ENCODE measurements around the gene ADGRV1. TPM values are rescaled to one million over a fixed set of nuclear protein-coding genes. Genes with fewer than 3 reads are reported as not detected.

Gene ADGRV1
- total RNA-seq, 3 donors from 2014 or later = 0.32 to 0.54 (median 0.53) TPM

DNA sequence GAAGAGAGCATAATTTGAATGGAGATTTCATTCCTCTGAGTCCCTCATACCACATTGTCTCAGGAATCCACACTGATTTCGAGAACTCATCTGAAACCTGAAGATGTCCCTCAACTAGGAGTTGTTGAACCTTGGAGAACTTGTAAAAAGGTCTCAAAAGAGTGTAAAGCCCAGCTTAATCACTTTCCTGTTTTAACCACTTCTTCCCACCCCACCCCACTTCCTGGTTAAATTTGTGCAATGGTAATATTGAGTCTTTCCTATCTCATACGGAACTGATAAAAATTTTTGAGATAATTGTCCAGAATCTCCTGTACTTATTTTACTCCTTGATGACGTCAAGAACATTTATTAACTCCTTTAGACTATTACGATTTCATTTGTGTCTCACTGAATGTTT, 583.8 kb downstream of the ADGRV1 start:
- Mint-ChIP-seq H3K9me3 (no peaks in the 10 kb centered on the region), H3K4me3 (no peak overlapping the region), H3K27me3 (ENCODE audit: low read depth) (no peaks in the 10 kb centered on the region), H3K36me3 (ENCODE audit: insufficient read depth) (no peaks in the 10 kb centered on the region), H3K4me1 (ENCODE audit: low read depth) (no peaks in the 10 kb centered on the region)
- ATAC-seq (no peak), DNase-seq (no peak)

DNA sequence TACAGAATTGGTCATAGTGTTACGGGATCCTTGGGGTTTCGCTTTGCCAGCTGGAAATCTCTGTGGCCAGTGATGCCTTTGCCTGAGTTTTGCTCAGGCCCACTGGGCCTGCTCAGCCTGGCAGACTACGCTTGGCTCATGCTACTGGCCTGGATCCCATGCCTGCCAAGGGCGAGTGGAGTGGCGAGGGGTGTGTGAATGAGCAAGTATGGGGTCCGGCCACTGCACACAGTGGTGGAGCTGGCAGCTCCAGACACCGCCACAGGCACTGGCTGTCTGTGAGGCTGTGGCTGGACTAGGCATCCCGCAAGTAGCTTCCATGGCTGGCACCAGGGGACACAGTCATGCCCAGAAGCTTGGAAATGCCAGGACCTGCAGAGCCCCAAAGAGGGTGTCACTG, 584.2 kb downstream of the ADGRV1 start:
- ATAC-seq (no peak), DNase-seq (no peak)
- no peak overlapping the region for H3K4me3 Mint-ChIP-seq
- no peaks in the 10 kb centered on the region for H3K27me3 Mint-ChIP-seq (ENCODE audit: low read depth)
- no peaks in the 10 kb centered on the region for H3K36me3 Mint-ChIP-seq (ENCODE audit: insufficient read depth)
- H3K4me1 Mint-ChIP-seq (ENCODE audit: low read depth) = no peaks in the 10 kb centered on the region
- no peaks in the 10 kb centered on the region for H3K9me3 Mint-ChIP-seq

DNA sequence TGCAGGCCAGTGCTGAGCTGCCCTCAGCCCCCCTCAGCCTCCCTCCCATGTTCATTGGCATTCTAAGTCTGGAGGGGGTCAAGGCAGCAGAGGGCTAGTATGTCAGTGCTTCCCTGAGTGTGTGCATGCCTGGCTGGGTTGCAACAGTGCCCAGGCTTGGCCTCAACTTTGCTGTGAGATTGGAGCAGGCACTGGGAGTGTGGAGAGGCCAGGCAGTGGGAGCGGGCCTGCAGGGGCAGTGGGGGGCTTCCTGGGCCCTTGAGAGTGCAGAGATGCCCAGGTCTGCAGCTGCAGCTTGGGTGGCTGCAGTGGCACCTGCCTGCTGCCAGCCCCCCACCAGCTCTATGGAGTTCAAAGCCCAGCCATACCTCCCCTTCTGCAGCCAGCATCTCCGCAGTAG, 585.2 kb downstream of the ADGRV1 start:
- H3K27me3 Mint-ChIP-seq (ENCODE audit: low read depth) = peaks cover under 1% of the 10 kb centered on the region
- no peak for ATAC-seq
- no peaks in the 10 kb centered on the region for H3K4me1 Mint-ChIP-seq (ENCODE audit: low read depth)
- no peak overlapping the region for H3K4me3 Mint-ChIP-seq
- no peaks in the 10 kb centered on the region for H3K36me3 Mint-ChIP-seq (ENCODE audit: insufficient read depth)
- DNase-seq = no peak
- H3K9me3 Mint-ChIP-seq = no peaks in the 10 kb centered on the region

DNA sequence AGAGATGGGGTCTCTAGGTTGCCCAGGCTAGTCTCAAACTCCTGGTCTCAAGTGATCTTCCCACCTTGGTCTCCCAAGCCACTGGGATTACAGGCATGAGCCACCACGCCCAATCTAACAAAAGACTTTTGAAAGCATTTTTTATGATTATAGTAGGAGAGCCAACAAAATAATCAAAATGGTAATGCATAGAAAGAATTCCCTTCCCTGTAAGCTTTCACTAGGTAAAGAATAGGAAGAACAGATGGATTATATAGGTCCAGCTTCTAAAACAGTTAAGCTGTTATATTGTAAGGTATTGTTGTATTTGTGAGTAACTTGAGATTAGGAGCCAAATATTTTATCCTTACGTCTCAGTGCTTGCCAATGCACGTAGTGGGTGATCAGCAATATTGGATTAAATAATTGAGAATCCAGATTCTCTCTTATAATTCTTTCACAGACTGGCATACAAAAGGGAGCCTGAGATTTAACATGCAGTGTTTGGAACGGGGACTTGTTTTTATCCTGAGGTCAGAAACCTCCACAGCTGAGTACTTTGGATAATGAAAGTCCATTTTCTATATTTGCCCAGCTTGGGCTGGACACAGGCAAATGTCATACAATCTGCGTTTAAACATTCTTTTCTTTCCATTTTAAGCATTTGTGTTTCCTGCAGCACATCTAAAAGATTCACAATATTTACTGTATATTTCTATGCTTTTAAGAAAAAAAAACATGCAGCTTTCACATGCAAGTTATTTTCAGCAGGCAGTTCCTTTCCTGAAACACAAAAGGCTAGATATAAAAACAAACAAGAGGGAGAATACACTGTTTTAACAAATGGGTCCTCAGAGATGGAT, 586.1 kb downstream of the ADGRV1 start:
- Mint-ChIP-seq H3K9me3 (no peaks in the 10 kb centered on the region), H3K4me1 (ENCODE audit: low read depth) (no peaks in the 10 kb centered on the region), H3K36me3 (ENCODE audit: insufficient read depth) (no peaks in the 10 kb centered on the region), H3K4me3 (no peak overlapping the region), H3K27me3 (ENCODE audit: low read depth) (peaks cover 2% of the 10 kb centered on the region)
- no peak for ATAC-seq
- DNase-seq = no peak

DNA sequence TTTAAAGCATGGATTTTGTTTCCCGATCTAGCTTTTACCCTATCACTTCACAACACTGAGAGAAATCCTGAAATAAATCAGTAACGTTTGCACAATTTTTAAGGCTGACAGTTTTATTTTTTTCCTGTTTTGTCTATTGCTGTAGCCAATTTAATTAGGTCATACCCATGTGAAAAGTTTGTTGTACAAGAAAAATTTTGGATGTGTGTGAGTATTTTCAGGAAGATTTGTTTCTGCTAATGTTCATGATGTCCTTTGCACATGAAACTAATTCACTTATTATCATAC, 586.7 kb downstream of the ADGRV1 start:
- Mint-ChIP-seq H3K4me1 (ENCODE audit: low read depth) (no peaks in the 10 kb centered on the region), H3K4me3 (no peak overlapping the region), H3K36me3 (ENCODE audit: insufficient read depth) (no peaks in the 10 kb centered on the region), H3K9me3 (no peaks in the 10 kb centered on the region), H3K27me3 (ENCODE audit: low read depth) (peaks cover 2% of the 10 kb centered on the region)
- ATAC-seq (no peak), DNase-seq (no peak)

DNA sequence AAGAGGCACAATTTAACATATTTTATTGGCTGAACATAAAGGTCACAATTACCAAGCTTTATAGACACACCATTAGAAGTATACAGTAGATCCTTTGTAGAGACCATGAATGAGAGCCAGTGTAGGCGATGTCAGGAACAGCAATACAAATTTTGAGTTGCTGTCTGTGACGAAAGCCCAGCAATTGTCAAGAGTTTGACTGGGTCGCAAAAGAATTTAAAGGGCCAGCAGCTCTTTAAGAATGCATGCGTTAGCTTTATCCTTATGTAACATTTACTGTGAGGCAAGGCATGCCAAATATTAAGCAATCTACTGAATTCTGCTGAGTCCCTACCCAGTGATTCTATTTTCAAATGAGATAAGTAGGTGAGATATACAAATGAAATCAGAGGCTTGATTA, 587.6 kb downstream of the ADGRV1 start:
- Mint-ChIP-seq H3K4me1 (ENCODE audit: low read depth) (no peaks in the 10 kb centered on the region), H3K36me3 (ENCODE audit: insufficient read depth) (no peaks in the 10 kb centered on the region), H3K4me3 (no peak overlapping the region), H3K9me3 (no peaks in the 10 kb centered on the region), H3K27me3 (ENCODE audit: low read depth) (peaks cover 2% of the 10 kb centered on the region)
- DNase-seq (no peak), ATAC-seq (no peak)

DNA sequence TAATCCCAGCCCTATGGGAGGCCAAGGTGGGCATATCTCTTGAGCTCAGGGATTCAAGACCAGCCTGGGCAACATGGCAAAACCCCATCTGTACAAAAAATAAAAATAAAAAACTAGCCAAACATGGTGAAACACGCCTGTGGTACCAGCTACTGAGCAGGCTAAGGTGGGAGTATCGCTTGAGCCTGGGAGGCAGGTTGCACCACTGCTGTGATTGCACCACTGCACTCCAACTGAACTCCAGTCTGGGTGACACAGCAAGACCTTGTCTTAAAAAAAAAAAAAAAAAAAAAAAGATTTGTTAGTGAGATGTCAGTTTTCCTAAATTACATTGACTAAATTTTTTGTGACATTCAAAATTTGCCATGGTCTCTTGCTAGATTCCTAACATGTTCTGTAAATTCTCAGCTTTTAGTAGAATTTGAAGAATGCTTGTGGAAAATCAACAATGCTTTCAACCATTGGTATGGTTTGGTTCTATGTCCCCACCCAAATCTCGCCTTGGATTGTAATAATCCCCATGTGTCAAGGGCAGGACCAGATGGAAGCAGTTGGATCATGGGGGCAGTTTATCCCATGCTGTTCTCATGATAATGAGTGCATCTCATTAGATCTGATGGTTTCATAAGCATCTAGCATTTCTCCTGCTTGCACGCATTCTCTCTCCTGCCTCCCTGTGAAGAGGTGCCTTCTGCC, 588.5 kb downstream of the ADGRV1 start:
- ATAC-seq = no peak
- DNase-seq = no peak
- no peaks in the 10 kb centered on the region for H3K36me3 Mint-ChIP-seq (ENCODE audit: insufficient read depth)
- no peak overlapping the region for H3K4me3 Mint-ChIP-seq
- no peaks in the 10 kb centered on the region for H3K4me1 Mint-ChIP-seq (ENCODE audit: low read depth)
- H3K9me3 Mint-ChIP-seq = no peaks in the 10 kb centered on the region
- peaks cover 2% of the 10 kb centered on the region for H3K27me3 Mint-ChIP-seq (ENCODE audit: low read depth)

DNA sequence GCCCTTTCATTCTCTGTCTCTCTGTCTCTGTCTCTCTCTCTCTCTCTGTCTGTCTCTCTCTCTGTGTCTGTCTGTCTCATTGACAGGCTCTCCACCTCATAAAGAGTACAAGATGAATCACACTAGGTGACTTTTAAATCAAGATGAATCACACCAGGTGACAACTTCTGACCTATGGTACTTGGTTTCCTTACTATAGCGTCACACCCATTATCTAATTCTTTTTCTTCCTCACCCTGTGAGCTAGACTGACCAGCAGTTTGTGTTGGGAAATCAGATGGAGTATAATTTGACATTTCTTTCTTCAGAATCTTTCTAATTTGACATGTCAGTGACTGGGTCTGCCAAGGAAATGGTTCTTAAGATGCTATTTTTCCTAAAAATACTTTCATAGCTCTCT, 591.6 kb downstream of the ADGRV1 start:
- Mint-ChIP-seq H3K36me3 (ENCODE audit: insufficient read depth) (no peaks in the 10 kb centered on the region), H3K4me1 (ENCODE audit: low read depth) (no peaks in the 10 kb centered on the region), H3K4me3 (no peak overlapping the region), H3K27me3 (ENCODE audit: low read depth) (peaks cover 2% of the 10 kb centered on the region), H3K9me3 (no peaks in the 10 kb centered on the region)
- DNase-seq = no peak
- ATAC-seq = peak; percentile 63 to 70

DNA sequence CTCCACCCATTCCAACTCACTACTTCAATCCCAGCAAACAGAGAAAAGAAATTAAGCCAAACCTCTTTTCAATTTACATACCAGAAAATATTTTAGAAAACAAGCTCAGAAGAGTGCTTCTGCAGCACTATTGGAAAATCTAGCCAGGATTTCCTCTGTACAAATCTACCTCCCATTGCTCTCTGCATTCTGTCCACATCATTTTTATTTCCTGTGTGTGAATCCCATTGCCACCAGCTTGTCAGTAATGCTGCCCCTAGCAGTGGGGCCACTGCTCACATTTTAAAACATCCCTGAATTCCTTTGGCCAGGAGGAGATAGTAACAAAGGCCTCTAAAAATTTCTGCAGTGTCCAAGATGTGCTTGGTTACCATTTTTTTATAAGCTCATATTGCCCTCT, 592.0 kb downstream of the ADGRV1 start:
- Mint-ChIP-seq H3K4me3 (no peak overlapping the region), H3K36me3 (ENCODE audit: insufficient read depth) (no peaks in the 10 kb centered on the region), H3K9me3 (no peaks in the 10 kb centered on the region), H3K27me3 (ENCODE audit: low read depth) (peaks cover 2% of the 10 kb centered on the region), H3K4me1 (ENCODE audit: low read depth) (no peaks in the 10 kb centered on the region)
- no peak for ATAC-seq
- no peak for DNase-seq

DNA sequence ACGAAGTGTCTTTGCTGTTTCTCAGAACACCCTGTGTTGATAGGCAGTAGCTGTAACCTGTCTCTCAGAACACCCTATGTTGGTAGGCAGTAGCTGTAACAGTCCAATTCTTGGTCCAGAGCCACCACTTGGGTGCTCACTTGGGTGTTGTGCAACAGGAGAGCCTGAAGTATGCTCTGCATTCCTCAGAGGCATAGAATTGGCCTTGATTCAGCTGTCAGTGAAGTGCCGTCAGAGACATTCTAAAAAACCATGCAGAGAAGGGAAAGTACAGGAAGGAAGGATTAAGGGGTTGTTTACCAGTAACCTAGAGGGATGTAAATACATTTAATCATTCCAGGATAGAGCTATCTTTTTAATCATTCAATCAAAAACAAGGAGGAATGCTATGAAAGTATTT, 593.4 kb downstream of the ADGRV1 start:
- H3K36me3 Mint-ChIP-seq (ENCODE audit: insufficient read depth) = no peaks in the 10 kb centered on the region
- no peaks in the 10 kb centered on the region for H3K4me1 Mint-ChIP-seq (ENCODE audit: low read depth)
- H3K27me3 Mint-ChIP-seq (ENCODE audit: low read depth) = peaks cover 2% of the 10 kb centered on the region
- ATAC-seq = no peak
- DNase-seq = no peak
- H3K4me3 Mint-ChIP-seq = no peak overlapping the region
- H3K9me3 Mint-ChIP-seq = no peaks in the 10 kb centered on the region

DNA sequence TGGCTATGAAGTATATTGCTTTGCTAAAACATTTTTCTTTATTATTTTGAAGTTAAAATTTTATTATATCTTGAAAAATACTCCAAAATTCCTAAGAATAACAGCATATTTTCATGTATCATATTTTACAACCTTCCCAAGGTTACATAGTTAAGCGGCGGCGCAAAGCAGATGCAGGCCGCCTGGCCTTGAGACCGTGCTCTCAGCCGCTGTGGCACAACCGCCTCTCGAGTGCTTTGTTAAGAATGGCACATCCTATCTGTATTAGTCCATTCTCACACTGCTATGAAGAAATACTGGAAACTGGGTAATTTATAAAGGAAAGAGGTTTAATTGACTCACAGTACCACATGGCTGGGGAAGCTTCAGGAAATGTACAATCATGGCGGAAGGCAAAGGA, 595.7 kb downstream of the ADGRV1 start:
- ATAC-seq = no peak
- no peaks in the 10 kb centered on the region for H3K27me3 Mint-ChIP-seq (ENCODE audit: low read depth)
- no peaks in the 10 kb centered on the region for H3K9me3 Mint-ChIP-seq
- H3K36me3 Mint-ChIP-seq (ENCODE audit: insufficient read depth) = no peaks in the 10 kb centered on the region
- no peak for DNase-seq
- H3K4me3 Mint-ChIP-seq = no peak overlapping the region
- H3K4me1 Mint-ChIP-seq (ENCODE audit: low read depth) = no peaks in the 10 kb centered on the region

DNA sequence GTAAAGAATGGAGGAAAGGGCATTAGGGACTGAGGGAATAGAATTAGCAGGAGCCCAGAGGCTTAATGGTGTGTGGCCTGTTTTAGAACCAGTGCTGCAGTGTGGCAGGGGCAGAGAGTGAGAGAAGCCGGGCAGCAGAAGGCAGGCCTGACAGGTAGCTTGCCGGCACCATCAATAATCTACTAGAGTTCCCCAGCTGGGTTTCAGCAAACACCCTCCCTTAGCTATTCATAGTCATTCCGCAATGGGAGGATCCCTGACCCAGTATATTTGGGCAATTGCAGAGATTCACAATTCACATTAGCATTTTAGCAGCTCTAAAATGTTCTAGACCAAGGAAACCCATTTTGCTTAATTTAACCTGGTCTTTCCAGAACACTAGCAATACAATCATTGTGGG, 596.7 kb downstream of the ADGRV1 start:
- Mint-ChIP-seq H3K27me3 (ENCODE audit: low read depth) (no peaks in the 10 kb centered on the region), H3K4me1 (ENCODE audit: low read depth) (no peaks in the 10 kb centered on the region), H3K36me3 (ENCODE audit: insufficient read depth) (no peaks in the 10 kb centered on the region), H3K9me3 (no peaks in the 10 kb centered on the region), H3K4me3 (no peak overlapping the region)
- DNase-seq (no peak), ATAC-seq (no peak)

DNA sequence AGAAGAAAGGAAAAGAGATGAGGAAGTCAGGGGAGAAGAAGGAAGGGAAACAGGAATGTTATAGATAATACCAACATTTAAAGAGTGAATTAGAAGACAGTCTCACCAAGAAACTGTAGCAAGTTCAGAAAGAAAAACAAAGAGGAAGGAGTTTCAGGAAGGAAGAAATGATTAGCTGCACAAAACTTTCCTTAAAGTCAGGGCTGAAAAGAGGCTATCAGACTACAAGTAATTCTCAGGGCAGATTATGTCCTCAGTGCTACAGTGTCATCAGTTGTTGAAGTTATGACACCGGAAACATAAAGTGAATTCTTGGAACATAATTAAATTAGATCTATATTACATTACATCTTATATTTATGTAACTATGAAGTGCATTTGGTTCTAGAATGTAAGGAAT, 597.6 kb downstream of the ADGRV1 start:
- Mint-ChIP-seq H3K9me3 (no peaks in the 10 kb centered on the region), H3K4me3 (no peak overlapping the region), H3K4me1 (ENCODE audit: low read depth) (peaks cover under 1% of the 10 kb centered on the region), H3K36me3 (ENCODE audit: insufficient read depth) (no peaks in the 10 kb centered on the region), H3K27me3 (ENCODE audit: low read depth) (no peaks in the 10 kb centered on the region)
- ATAC-seq (no peak), DNase-seq (no peak)

DNA sequence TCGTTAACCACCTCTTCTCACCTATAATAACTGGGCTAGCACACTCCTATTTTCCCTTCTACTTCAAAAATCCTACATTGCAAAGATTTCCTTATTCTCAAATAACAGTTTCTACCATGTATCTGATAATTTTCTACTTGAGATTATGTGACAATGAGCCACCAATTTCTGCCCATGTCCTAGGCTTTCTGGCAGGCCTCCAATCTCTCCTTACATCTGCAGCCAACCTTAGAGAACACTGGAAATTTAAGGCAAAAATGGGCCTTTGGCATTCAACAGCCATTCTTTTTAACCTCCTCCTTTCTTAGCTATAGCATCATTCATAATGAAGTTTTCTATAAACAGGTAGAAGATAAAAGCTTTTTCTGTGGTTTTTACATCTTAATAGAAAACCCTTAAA, 599.4 kb downstream of the ADGRV1 start:
- DNase-seq (no peak), ATAC-seq (no peak)
- Mint-ChIP-seq H3K4me1 (ENCODE audit: low read depth) (peaks cover 18% of the 10 kb centered on the region), H3K4me3 (no peak overlapping the region), H3K27me3 (ENCODE audit: low read depth) (no peaks in the 10 kb centered on the region), H3K36me3 (ENCODE audit: insufficient read depth) (no peaks in the 10 kb centered on the region), H3K9me3 (no peaks in the 10 kb centered on the region)

DNA sequence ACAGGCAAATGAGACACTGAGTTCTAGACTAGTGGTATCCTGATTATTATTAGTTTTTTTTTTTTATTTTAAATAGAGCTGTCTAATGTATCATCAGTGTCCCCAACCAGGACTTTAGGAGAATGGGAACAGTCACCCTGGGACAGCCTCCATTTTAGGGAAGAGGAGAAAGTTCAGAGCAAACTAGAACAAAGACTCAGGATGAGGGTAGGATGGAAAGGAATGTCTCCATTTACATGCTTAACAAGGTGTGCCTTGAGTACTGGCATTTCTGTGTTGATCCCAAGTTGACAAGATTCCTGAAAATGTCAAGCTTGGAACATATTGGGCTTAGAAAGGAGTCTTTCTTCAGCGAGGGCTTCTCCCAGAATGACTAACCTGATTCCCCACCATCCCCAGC, 601.0 kb downstream of the ADGRV1 start:
- Mint-ChIP-seq H3K9me3 (no peaks in the 10 kb centered on the region), H3K4me1 (ENCODE audit: low read depth) (peaks cover 22% of the 10 kb centered on the region), H3K4me3 (no peak overlapping the region), H3K36me3 (ENCODE audit: insufficient read depth) (no peaks in the 10 kb centered on the region), H3K27me3 (ENCODE audit: low read depth) (no peaks in the 10 kb centered on the region)
- DNase-seq (no peak), ATAC-seq (no peak)
